Right lobe of liver (tissue), 6 donors: Measurements from ENCODE around the gene ATP6AP2. TPM values are rescaled to one million over a fixed set of nuclear protein-coding genes. Genes with fewer than 3 reads are reported as not detected.
"Not testable (repeated sequence)": the region's sequence is repeated elsewhere in the genome, so short reads cannot be mapped to it uniquely, and the experiment has no call there.

Experiments used
- ATAC-seq, 4 donors: fragments of 200-7000 bp; cut with Tn5 transposase; one replicate each; pipeline ENCODE4 v1.9.1; 2020; ENCODE audit warnings: mild to moderate bottlenecking in 4 of 4, moderate library complexity in 4 of 4
- DNase-seq, 3 donors: peaks; one replicate each; pipeline ENCODE4 v3.0.0-alpha.2; 2020
- H3K27ac ChIP-seq, 3 donors: fragments of 200-600 bp; one replicate each; pipeline ENCODE4 v1.8.0; 2022
- H3K27me3 ChIP-seq, 2 donors: fragments of 200-600 bp; one replicate each; pipeline ENCODE4 v1.8.0; 2022
- H3K36me3 ChIP-seq, 4 donors: fragments of 200-600 bp; sonication (generic) in 1 of 4; one replicate each; pipeline versions ENCODE4 v1.5.1 to v1.8.0; 2017 to 2022; ENCODE audit warnings: control low read depth in 1 of 4
- H3K4me1 ChIP-seq, 4 donors: fragments of 200-600 bp; sonication (generic) in 1 of 4; one replicate each; pipeline versions ENCODE4 v1.5.1 to v1.8.0; 2017 to 2022; ENCODE audit warnings: control low read depth in 1 of 4
- H3K4me3 ChIP-seq, 3 donors: fragments of 200-600 bp; one replicate each; pipeline ENCODE4 v1.8.0; 2022
- H3K9me3 ChIP-seq, 4 donors: fragments of 200-600 bp; sonication (generic) in 1 of 4; one replicate each; pipeline versions ENCODE4 v1.5.1 to v1.8.0; 2017 to 2022; ENCODE audit warnings: control low read depth in 1 of 4
- POLR2A ChIP-seq: fragments of 450-650 bp; IDR thresholded peaks from one replicate; pipeline ENCODE4 v1.6.1; 2017; ENCODE audit warnings: antibody characterized with exemption, mild to moderate bottlenecking
- WGBS: methylation state at CpG from one replicate; pipeline ENCODE4 v1.1.6; 2018; ENCODE audit warnings: low coverage, low lambda C conversion rate; ENCODE audit not compliant: insufficient coverage; ENCODE audit errors: missing lambda C conversion rate; 5-methylcytosine and 5-hydroxymethylcytosine counted together
- intact Hi-C, 2 donors: fragments of 100-400 bp; cut with DNase I; formaldehyde crosslinking; loops; one replicate each; pipeline versions ENCODE4 v1.11.2 to v1.14.1; 2022
- total RNA-seq, 6 experiments: library from RNA; depleted of rRNA in 2 of 6; stranded (reverse); fragments of >200 nt in 2 of 6; fragmentation: NEBNext Ultra II Directional in 3 of 6; extraction: Animal tissue kit (Norgen Biotek cat#: 25700) in 3 of 6; gene quantifications; one replicate each; pipeline versions ENCODE4 v1.1.0 to v1.2.4, GENCODE V29; 2016 to 2023
- TF ChIP-seq, protein P1 (sequence below), 4 donors: fragments of 200-600 bp in 3 of 4; fragments of 450-650 bp in 1 of 4; IDR thresholded peaks; one replicate each; pipeline versions ENCODE4 v1.5.1 to v1.8.0; 2016 to 2022; ENCODE audit warnings: antibody characterized with exemption in 4 of 4, mild to moderate bottlenecking in 2 of 4
- donor health status: DM: no; HTN: yes; CAD: no.
- donor health status: DM: no; HTN: no; CAD: no.
- donor health status: DM: no; HTN: no; CAD: no.
- donor health status: DM: no; HTN: yes; CAD: no.
- donor health status: DM: no; HTN: yes; CAD: no.

Gene ATP6AP2
- total RNA-seq, 6 experiments from 2014 or later: 44.0 to 63.1 (median 54.0) TPM

DNA sequence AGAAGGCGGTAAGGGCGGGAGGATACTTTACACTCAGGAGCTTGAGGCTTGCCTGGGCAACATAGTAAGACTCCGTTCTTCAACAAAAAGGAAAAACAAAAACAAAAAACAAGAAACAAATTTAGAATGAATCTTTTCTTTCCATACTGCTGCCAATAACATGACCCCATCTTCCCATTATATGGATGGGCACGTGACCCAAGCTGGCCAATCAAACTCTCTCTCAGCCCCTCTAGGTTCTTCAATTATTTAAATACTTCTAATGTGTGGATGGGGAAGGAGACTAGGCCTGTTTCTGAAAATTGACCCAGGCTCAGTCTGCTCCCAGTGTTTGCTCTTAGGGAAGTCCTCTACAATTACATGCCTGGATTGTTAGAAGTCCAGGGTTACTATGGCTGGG lies 22.2 kb upstream of the ATP6AP2 start:
- Histone ChIP-seq H3K4me3 (no peak overlapping the region), H3K4me1 (no peaks in the 10 kb centered on the region), H3K27me3 (peaks cover 0 to 5% of the 10 kb centered on the region in 2 donors), H3K27ac (no peak overlapping the region), H3K9me3 (no peaks in the 10 kb centered on the region), H3K36me3 (no peaks in the 10 kb centered on the region)
- whole genome bisulfite sequencing: 82% methylated on average over 4 of the region's 4 CpGs
- ATAC-seq (no peak), DNase-seq (no peak)
- TF ChIP-seq, protein P1, sequence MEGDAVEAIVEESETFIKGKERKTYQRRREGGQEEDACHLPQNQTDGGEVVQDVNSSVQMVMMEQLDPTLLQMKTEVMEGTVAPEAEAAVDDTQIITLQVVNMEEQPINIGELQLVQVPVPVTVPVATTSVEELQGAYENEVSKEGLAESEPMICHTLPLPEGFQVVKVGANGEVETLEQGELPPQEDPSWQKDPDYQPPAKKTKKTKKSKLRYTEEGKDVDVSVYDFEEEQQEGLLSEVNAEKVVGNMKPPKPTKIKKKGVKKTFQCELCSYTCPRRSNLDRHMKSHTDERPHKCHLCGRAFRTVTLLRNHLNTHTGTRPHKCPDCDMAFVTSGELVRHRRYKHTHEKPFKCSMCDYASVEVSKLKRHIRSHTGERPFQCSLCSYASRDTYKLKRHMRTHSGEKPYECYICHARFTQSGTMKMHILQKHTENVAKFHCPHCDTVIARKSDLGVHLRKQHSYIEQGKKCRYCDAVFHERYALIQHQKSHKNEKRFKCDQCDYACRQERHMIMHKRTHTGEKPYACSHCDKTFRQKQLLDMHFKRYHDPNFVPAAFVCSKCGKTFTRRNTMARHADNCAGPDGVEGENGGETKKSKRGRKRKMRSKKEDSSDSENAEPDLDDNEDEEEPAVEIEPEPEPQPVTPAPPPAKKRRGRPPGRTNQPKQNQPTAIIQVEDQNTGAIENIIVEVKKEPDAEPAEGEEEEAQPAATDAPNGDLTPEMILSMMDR (IDR thresholded peaks at IDR 0.05): no peak
- TF ChIP-seq POLR2A: no peak
- intact Hi-C loops: no loop called here

DNA sequence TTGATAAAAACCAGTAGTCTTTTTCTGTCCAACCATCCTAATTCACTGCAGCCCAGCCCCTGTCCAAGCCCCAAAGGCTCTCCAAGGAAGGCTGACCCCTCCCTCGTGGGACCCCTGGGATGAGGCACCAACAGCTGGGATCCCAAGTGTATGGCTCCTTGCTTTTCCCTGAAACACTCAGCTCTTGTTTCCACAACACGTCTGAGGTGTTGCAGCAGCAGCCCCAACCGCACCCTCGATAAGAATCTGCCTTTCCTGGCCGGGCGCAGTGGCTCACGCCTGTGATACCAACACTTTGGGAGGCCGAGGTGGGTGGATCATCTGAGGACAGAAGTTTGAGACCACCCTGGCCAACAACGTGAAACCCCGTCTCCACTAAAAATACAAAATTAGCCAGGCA lies 17.0 kb upstream of the ATP6AP2 start:
- Histone ChIP-seq H3K27me3 (peaks cover 0 to 5% of the 10 kb centered on the region in 2 donors), H3K4me1 (no peaks in the 10 kb centered on the region), H3K36me3 (no peaks in the 10 kb centered on the region), H3K4me3 (no peak overlapping the region), H3K9me3 (no peaks in the 10 kb centered on the region), H3K27ac (no peak overlapping the region)
- 81% methylated on average over 8 of the region's 10 CpGs for WGBS
- DNase-seq (no peak), ATAC-seq (no peak)
- TF ChIP-seq POLR2A: no peak
- TF ChIP-seq, protein P1 (IDR thresholded peaks at IDR 0.05): no peak
- intact Hi-C loops: no loop called here

DNA sequence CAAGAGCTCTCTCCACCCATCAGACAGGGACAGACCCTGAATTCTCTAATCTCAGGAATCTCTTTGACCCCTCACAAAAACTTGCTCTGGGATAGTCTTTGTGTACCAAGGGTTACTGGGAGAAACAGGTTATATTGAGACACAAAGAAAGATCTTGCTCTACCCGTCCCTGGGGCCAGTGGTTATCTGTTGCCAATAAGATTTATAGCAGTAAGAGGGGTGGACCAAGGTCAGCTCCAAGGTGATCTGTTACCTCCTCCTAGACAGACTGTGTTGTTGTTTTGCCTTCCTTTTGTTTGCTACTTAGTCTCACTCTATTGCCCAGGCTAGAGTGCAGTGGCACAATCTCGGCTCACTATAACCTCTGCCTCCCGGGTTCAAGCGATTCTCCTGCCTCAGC lies 16.3 kb upstream of the ATP6AP2 start:
- TF ChIP-seq, protein P1 (IDR thresholded peaks at IDR 0.05): no peak
- no peak for TF ChIP-seq POLR2A
- Histone ChIP-seq H3K4me1 (no peaks in the 10 kb centered on the region), H3K36me3 (no peaks in the 10 kb centered on the region), H3K4me3 (no peak overlapping the region), H3K27me3 (peaks cover 0 to under 1% of the 10 kb centered on the region in 2 donors), H3K9me3 (no peaks in the 10 kb centered on the region), H3K27ac (no peak overlapping the region)
- intact Hi-C loops: no loop called here
- WGBS: 72% methylated on average over 4 of the region's 4 CpGs
- no peak for ATAC-seq
- no peak for DNase-seq

DNA sequence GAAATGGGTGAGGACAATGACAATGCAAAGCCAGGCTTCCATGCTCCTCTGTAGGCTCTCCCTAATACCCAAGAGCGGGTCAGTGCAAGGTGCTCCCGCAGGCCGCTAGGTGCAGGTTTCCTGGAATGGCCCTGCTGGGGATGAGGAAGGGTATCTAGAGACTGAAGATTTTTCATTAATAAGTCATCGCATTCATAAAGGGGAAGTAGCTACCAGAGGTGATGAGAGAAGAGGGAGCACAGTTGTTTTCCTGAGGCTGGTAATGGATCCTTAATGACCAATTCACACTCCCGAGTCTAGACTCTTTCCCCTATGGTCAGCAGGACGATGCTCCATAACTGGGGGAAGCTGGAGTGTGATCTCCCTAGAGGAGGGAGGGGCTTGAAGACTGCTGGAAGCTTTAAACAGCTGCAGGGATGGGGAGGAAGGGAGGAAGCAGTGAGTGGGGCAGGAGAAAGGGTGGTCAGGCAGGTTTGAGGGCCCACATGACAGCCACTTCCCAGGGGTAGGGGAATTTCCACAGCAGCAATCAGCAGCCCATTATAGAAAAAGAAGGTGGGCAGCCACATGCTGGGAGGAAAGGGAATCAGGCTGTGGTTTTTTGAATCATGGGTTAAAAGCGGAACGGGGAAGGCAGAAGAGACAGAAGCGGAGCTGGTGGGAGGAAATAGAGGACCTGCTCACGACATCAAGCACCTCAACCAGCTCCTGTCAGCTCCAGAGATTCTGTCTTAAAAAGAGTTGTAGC lies 10.2 kb upstream of the ATP6AP2 start:
- no peaks in the 10 kb centered on the region for H3K36me3 ChIP-seq
- intact Hi-C loops: no loop called here
- H3K9me3 ChIP-seq: no peaks in the 10 kb centered on the region
- 63% methylated on average over 9 of the region's 10 CpGs for WGBS
- ATAC-seq (peak in 2 of 4 donors; percentile 33 to 36), DNase-seq (no peak)
- H3K4me1 ChIP-seq: no peaks in the 10 kb centered on the region
- no peaks in the 10 kb centered on the region for H3K27me3 ChIP-seq
- no peak overlapping the region for H3K27ac ChIP-seq
- TF ChIP-seq POLR2A: no peak
- TF ChIP-seq, protein P1 (IDR thresholded peaks at IDR 0.05): no peak
- no peak overlapping the region for H3K4me3 ChIP-seq

DNA sequence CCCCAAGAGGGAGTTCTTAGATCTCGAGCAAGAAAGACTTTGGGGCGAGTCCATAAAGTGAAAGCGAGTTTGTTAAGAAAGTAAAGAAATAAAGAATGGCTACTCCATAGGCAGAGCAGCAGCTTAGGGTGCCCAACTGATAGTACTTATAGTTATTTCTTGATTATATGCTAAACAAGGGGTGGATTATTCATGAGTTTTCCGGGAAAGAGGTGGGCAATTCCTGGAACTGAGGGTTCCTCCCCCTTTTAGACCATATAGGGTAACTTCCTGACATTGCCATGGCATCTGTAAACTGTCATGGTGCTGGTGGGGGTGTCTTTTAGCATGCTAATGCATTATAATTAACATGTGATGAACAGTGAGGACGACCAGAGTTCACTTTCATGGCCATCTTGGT lies 9.6 kb upstream of the ATP6AP2 start:
- H3K36me3 ChIP-seq, DNase-seq, intact Hi-C loops, H3K4me3 ChIP-seq, H3K4me1 ChIP-seq, H3K27me3 ChIP-seq, H3K9me3 ChIP-seq, H3K27ac ChIP-seq, ATAC-seq: not testable (repeated sequence)
- 64% methylated on average over 5 of the region's 5 CpGs for WGBS
